PC-9 (cell line): ENCODE data around the gene ALG2.

Experiments
- CTCF ChIP-seq: fragments of 200-600 bp; sonication (generic); conservative IDR thresholded peaks from 2 replicates; pipeline ENCODE4 v1.6.1; 2017; ENCODE audit warnings: mixed run types, antibody characterized with exemption, mild to moderate bottlenecking, moderate library complexity
- EZH2 ChIP-seq: fragments of 200-600 bp; sonication (generic); IDR thresholded peaks from 2 replicates; pipeline ENCODE4 v1.8.0; 2017; ENCODE audit warnings: antibody characterized with exemption, low read depth

- TF ChIP-seq CTCF (no peak), EZH2 (no peak)
Observed at GRCh38 chr9:99257723-99258389, 36.1 kb upstream of the ALG2 start.
